ENCODE results near the gene METTL16. TPM values are rescaled to one million over a fixed set of nuclear protein-coding genes. Genes with fewer than 3 reads are reported as not detected.
"Not testable (repeated sequence)": the region's sequence is repeated elsewhere in the genome, so short reads cannot be mapped to it uniquely, and the experiment has no call there.

METTL16 gene
- total RNA-seq, 1 donor from 2014 or later: 17.0 TPM

GRCh38 chr17:2450016-2450650 is 61.6 kb downstream of the METTL16 start:
- DNase-seq: no peak

GRCh38 chr17:2449486-2449885 is 62.2 kb downstream of the METTL16 start:
- DNase-seq: no peak

- DNase-seq: not testable (repeated sequence)
Observed at GRCh38 chr17:2447479-2447878, 64.2 kb downstream of the METTL16 start.

GRCh38 chr17:2445638-2446037 is 66.0 kb downstream of the METTL16 start:
- DNase-seq: no peak

GRCh38 chr17:2444382-2444781 is 67.3 kb downstream of the METTL16 start:
- DNase-seq: no peak

- no peak for DNase-seq
Observed at GRCh38 chr17:2442166-2442565, 69.5 kb downstream of the METTL16 start.

GRCh38 chr17:2440930-2441329 is 70.8 kb downstream of the METTL16 start:
- DNase-seq: no peak

GRCh38 chr17:2439997-2440396 is 71.7 kb downstream of the METTL16 start:
- DNase-seq: not testable (repeated sequence)

- no peak for DNase-seq
Observed at GRCh38 chr17:2438823-2439222, 72.9 kb downstream of the METTL16 start.

- no peak for DNase-seq
Observed at GRCh38 chr17:2436316-2436905, 75.3 kb downstream of the METTL16 start.

- no peak for DNase-seq
Observed at GRCh38 chr17:2435862-2436261, 75.8 kb downstream of the METTL16 start.

GRCh38 chr17:2435181-2435741 is 76.4 kb downstream of the METTL16 start:
- DNase-seq: peak; percentile 19

GRCh38 chr17:2433696-2434095 is 78.0 kb downstream of the METTL16 start:
- no peak for DNase-seq

GRCh38 chr17:2427910-2428309 is 83.8 kb downstream of the METTL16 start:
- no peak for DNase-seq

- no peak for DNase-seq
Observed at GRCh38 chr17:2427215-2427614, 84.5 kb downstream of the METTL16 start.

GRCh38 chr17:2423271-2423670 is 88.4 kb downstream of the METTL16 start:
- DNase-seq: no peak

- DNase-seq: no peak
Observed at GRCh38 chr17:2421315-2422147, 90.2 kb downstream of the METTL16 start.

GRCh38 chr17:2420176-2420575 is 91.5 kb downstream of the METTL16 start:
- DNase-seq: no peak

GRCh38 chr17:2419486-2419885 is 92.2 kb downstream of the METTL16 start:
- no peak for DNase-seq

GRCh38 chr17:2418572-2418971 is 93.1 kb downstream of the METTL16 start:
- DNase-seq: no peak

- peak; percentile 82 for DNase-seq
Observed at GRCh38 chr17:2416010-2416734, 95.5 kb downstream of the METTL16 start.

GRCh38 chr17:2415081-2415480 is 96.6 kb downstream of the METTL16 start:
- no peak for DNase-seq

Measured in occipital lobe (tissue), 2 donors.